Stomach (tissue), 9 donors: ENCODE measurements around the gene RBL2. TPM values are rescaled to one million over a fixed set of nuclear protein-coding genes. Genes with fewer than 3 reads are reported as not detected.
"Not testable (repeated sequence)": the region's sequence is repeated elsewhere in the genome, so short reads cannot be mapped to it uniquely, and the experiment has no call there.

Experiments
- DNase-seq, 2 donors: peaks; one replicate each; pipeline versions ENCODE4 v3.0.0 to v3.0.0-alpha.2; 2013 to 2019
- H3K27ac ChIP-seq, 5 donors: fragments of 200-600 bp in 4 of 5; sonication (generic) in 4 of 5; one replicate each; pipeline ENCODE4 v1.5.1; 2013 to 2019; ENCODE audit warnings: mild to moderate bottlenecking in 1 of 5, moderate library complexity in 1 of 5
- H3K27me3 ChIP-seq, 3 donors: fragments of 200-600 bp; sonication (generic); one replicate each; pipeline ENCODE4 v1.5.1; 2017 to 2019; ENCODE audit warnings: mixed run types in 1 of 3
- H3K36me3 ChIP-seq, 4 donors: fragments of 200-600 bp; sonication (generic); 1 replicate in 3 of 4; 2 replicates in 1 of 4; pipeline ENCODE4 v1.5.1; 2016 to 2019
- H3K4me1 ChIP-seq, 4 donors: fragments of 200-600 bp; sonication (generic); one replicate each; pipeline ENCODE4 v1.5.1; 2016 to 2019
- H3K4me3 ChIP-seq, 4 donors: fragments of 200-600 bp; sonication (generic) in 3 of 4; one replicate each; pipeline ENCODE4 v1.5.1; 2016 to 2019; ENCODE audit warnings: mild to moderate bottlenecking in 1 of 4
- H3K9me3 ChIP-seq, 4 donors: fragments of 200-600 bp; sonication (generic); one replicate each; pipeline ENCODE4 v1.5.1; 2016 to 2019
- CTCF ChIP-seq, 7 experiments: fragments of 450-650 bp in 4 of 7; fragments of 200-600 bp in 3 of 7; sonication (generic) in 3 of 7; IDR thresholded peaks; one replicate each; pipeline ENCODE4 v1.5.1; 2016 to 2019; ENCODE audit warnings: antibody characterized with exemption in 7 of 7, control low read depth in 2 of 7, mild to moderate bottlenecking in 1 of 7
- EP300 ChIP-seq: sonication (generic); formaldehyde crosslinking; IDR thresholded peaks from one replicate; pipeline ENCODE4 v1.6.1; 2017; ENCODE audit warnings: antibody characterized with exemption
- POLR2A ChIP-seq, 4 donors: fragments of 450-650 bp; IDR thresholded peaks; one replicate each; pipeline ENCODE4 v1.6.1; 2016; ENCODE audit warnings: antibody characterized with exemption in 4 of 4, control low read depth in 2 of 4, mild to moderate bottlenecking in 1 of 4, moderate library complexity in 1 of 4
- POLR2AphosphoS5 ChIP-seq, 3 donors: sonication (generic); formaldehyde crosslinking; IDR thresholded peaks; one replicate each; pipeline ENCODE4 v1.6.1; 2016; ENCODE audit warnings: antibody characterized with exemption in 3 of 3
- WGBS, 5 donors: extraction: QIAGEN DNeasy Blood & Tissue Kit in 3 of 5; methylation state at CpG; one replicate each; pipeline versions ENCODE4 v1.1.5 to v1.1.7; 2013 to 2018; 5-methylcytosine and 5-hydroxymethylcytosine counted together
- intact Hi-C: fragments of 100-400 bp; cut with DNase I; formaldehyde crosslinking; loops from one replicate; pipeline ENCODE4 v1.15.1; 2023; ENCODE audit warnings: low total_unique reads
- polyA plus RNA-seq, 3 donors: library from polyadenylated mRNA; stranded (reverse); fragments of 200-250 nt; gene quantifications; one replicate each; pipeline ENCODE4 v1.2.3, GENCODE V29; 2013
- small RNA-seq, 4 donors: library from RNA; depleted of rRNA; stranded (forward); fragments of <200 nt; gene quantifications; one replicate each; pipeline ENCODE3, GENCODE V24; 2016
- total RNA-seq, 5 donors: library from RNA; depleted of rRNA; stranded (reverse); fragments of >200 nt; gene quantifications; one replicate each; pipeline versions ENCODE4 v1.1.0 to v1.2.3, GENCODE V29; 2014 to 2016
- donor health status: healthy with polysubstance abuse.
- donor health status: Bipolar disorder and iron deficiency.
- donor health status: healthy.

The RBL2 gene
- total and polyA plus RNA-seq, 8 donors: 23.0 to 234 (median 82.5) TPM

GRCh38 chr16:53530741-53531140 lies 96.5 kb downstream of the RBL2 start:
- H3K36me3 ChIP-seq: no peaks in the 10 kb centered on the region
- H3K27me3 ChIP-seq: no peaks in the 10 kb centered on the region
- DNase-seq: no peak
- intact Hi-C loops: no loop called here
- no peak overlapping the region for H3K27ac ChIP-seq
- H3K4me1 ChIP-seq: no peaks in the 10 kb centered on the region
- WGBS, 5 donors: 48 to 86% (median 63%) methylated on average over 1 of the region's 1 CpG
- no peak overlapping the region for H3K4me3 ChIP-seq
- no peak for TF ChIP-seq POLR2A (IDR thresholded peaks at IDR 0.05)
- TF ChIP-seq CTCF (IDR thresholded peaks at IDR 0.05): no peak
- no peak for TF ChIP-seq POLR2AphosphoS5 (IDR thresholded peaks at IDR 0.05)
- no peak for TF ChIP-seq EP300
- H3K9me3 ChIP-seq: no peaks in the 10 kb centered on the region

GRCh38 chr16:53534206-53534605 lies 99.9 kb downstream of the RBL2 start:
- TF ChIP-seq EP300: no peak
- TF ChIP-seq POLR2AphosphoS5 (IDR thresholded peaks at IDR 0.05): no peak
- TF ChIP-seq POLR2A (IDR thresholded peaks at IDR 0.05): no peak
- no peak for TF ChIP-seq CTCF (IDR thresholded peaks at IDR 0.05)
- intact Hi-C loops: no loop called here
- no peaks in the 10 kb centered on the region for H3K27me3 ChIP-seq
- 80 to 88% (median 84%) methylated on average over 2 of the region's 2 CpGs for WGBS, 5 donors
- no peak for DNase-seq
- H3K4me1 ChIP-seq: no peaks in the 10 kb centered on the region
- no peak overlapping the region for H3K27ac ChIP-seq
- H3K36me3 ChIP-seq: no peaks in the 10 kb centered on the region
- no peaks in the 10 kb centered on the region for H3K9me3 ChIP-seq
- H3K4me3 ChIP-seq: no peak overlapping the region

GRCh38 chr16:53537626-53538025 lies 103.4 kb downstream of the RBL2 start:
- WGBS, 5 donors: 78 to 85% (median 83%) methylated on average over 5 of the region's 5 CpGs
- Histone ChIP-seq H3K36me3 (no peaks in the 10 kb centered on the region), H3K4me3 (no peak overlapping the region), H3K9me3 (no peaks in the 10 kb centered on the region), H3K27me3 (peaks cover 0 to 14% (median 0%) of the 10 kb centered on the region in 3 donors), H3K4me1 (no peaks in the 10 kb centered on the region), H3K27ac (no peak overlapping the region)
- no peak for DNase-seq
- intact Hi-C loops: no loop called here
- no peak for TF ChIP-seq POLR2A (IDR thresholded peaks at IDR 0.05)

- H3K9me3 ChIP-seq, H3K27ac ChIP-seq, H3K4me3 ChIP-seq, DNase-seq, intact Hi-C loops, H3K36me3 ChIP-seq, H3K4me1 ChIP-seq: not testable (repeated sequence)
- 91 to 95% (median 93%) methylated on average over 13 to 24 of the region's 27 CpGs; no CpG with 5 or more reads in 1 of the 5 donors for WGBS, 5 donors
- peaks cover 0 to 24% (median 0%) of the 10 kb centered on the region in 3 donors for H3K27me3 ChIP-seq
These were observed 105.1 kb downstream of the RBL2 start for GRCh38 chr16:53539346-53539745.

GRCh38 chr16:53539759-53540718 lies 105.8 kb downstream of the RBL2 start:
- H3K27me3 ChIP-seq: peaks cover 0 to 30% (median 0%) of the 10 kb centered on the region in 3 donors
- H3K27ac ChIP-seq, H3K36me3 ChIP-seq, DNase-seq, H3K9me3 ChIP-seq, H3K4me3 ChIP-seq, intact Hi-C loops, H3K4me1 ChIP-seq: not testable (repeated sequence)
- 76 to 83% (median 80%) methylated on average over 13 of the region's 13 CpGs for whole genome bisulfite sequencing, 5 donors

Small RNA genes lying within 50 kb of the gene (small RNA-seq; reads per million reads assigned to genes)
- 0 reads per million in 4 donors for gene RNU6-1153P

Other genes with a start within 250 kb of the RBL2 start
- 10 to 100 TPM; 15.2 to 34.9 (median 22.7) TPM for gene AKTIP, start 68.7 kb downstream of the RBL2 start, total RNA-seq
- gene AKTIP, start 68.7 kb downstream of the RBL2 start, polyA plus RNA-seq: 10 to 100 TPM; 12.5 to 16.3 (median 13.8) TPM